GM12878 (cell line): ENCODE data around the gene NOP16. TPM values are rescaled to one million over a fixed set of nuclear protein-coding genes. Genes with fewer than 3 reads are reported as not detected.

Experiments
- ATAC-seq: fragments of 200-7000 bp; cut with Tn5 transposase; 3 replicates; pipeline ENCODE4 v1.9.1; 2020; ENCODE audit warnings: mild to moderate bottlenecking, moderate library complexity
- BruUV-seq: library from RNA; stranded (reverse); fragments of 400-500 nt; replicated peaks from 2 replicates; lab custom pipeline; 2021; lab: Mats Ljungman, UMichigan
- CTCF ChIA-PET: fragments of 300-600 bp; sonication (Branson Sonifier 250); formaldehyde crosslinking; extraction: SDS; loops from one replicate; lab custom pipeline; 2021; ENCODE audit warnings: inconsistent platforms; lab: Yijun Ruan, JAX
- POLR2A ChIA-PET: fragments of 350-600 bp; formaldehyde crosslinking; extraction: SDS; loops from one replicate; lab custom pipeline; 2021; ENCODE audit warnings: inconsistent platforms; lab: Charles Lee
- RAD21 ChIA-PET: fragments of 300-600 bp; sonication (Branson Sonifier 250); formaldehyde crosslinking; loops from one replicate; lab custom pipeline; 2023; ENCODE audit warnings: antibody characterized with exemption; ENCODE audit not compliant: unreplicated experiment; lab: Charles Lee
- SMC1A ChIA-PET: fragments of 300-600 bp; sonication (Branson Sonifier 250); formaldehyde crosslinking; loops from one replicate; lab custom pipeline; 2023; ENCODE audit not compliant: unreplicated experiment, uncharacterized antibody; lab: Charles Lee
- DNase-seq: peaks from one replicate; pipeline ENCODE4 v3.0.0-alpha.2; 2011; ENCODE audit warnings: low read depth, low spot score
- FAIRE-seq: peaks from 3 replicates; lab custom pipeline; 2011; peaks lifted over from hg19 to GRCh38; lab: Jason Lieb, UNC
- H2AFZ ChIP-seq: 2 replicates; pipeline ENCODE4 v1.6.0; 2011; ENCODE audit warnings: low read depth, low read length, control low read depth; ENCODE audit not compliant: control insufficient read depth
- H3K27ac ChIP-seq: 2 replicates; pipeline ENCODE4 v1.5.1; 2011; ENCODE audit warnings: control low read depth; ENCODE audit not compliant: control insufficient read depth, insufficient read depth
- H3K27me3 ChIP-seq, 2 experiments: replicated peaks in 1 of 2; 2 replicates each; pipeline versions ENCODE4 v1.6.0 to v1.6.1; 2011; ENCODE audit warnings: low read length in 1 of 2; ENCODE audit not compliant: control insufficient read depth in 2 of 2, insufficient read depth in 2 of 2
- H3K36me3 ChIP-seq, 2 experiments: 2 replicates each; pipeline ENCODE4 v1.5.1; 2011; ENCODE audit warnings: low read length in 1 of 2; ENCODE audit not compliant: control insufficient read depth in 2 of 2, insufficient read depth in 2 of 2
- H3K4me1 ChIP-seq: 2 replicates; pipeline ENCODE4 v1.6.1; 2011; ENCODE audit warnings: mild to moderate bottlenecking, low read length, moderate library complexity, mixed read lengths; ENCODE audit not compliant: control insufficient read depth, insufficient read depth
- H3K4me2 ChIP-seq: 2 replicates; pipeline ENCODE4 v1.6.0; 2011; ENCODE audit warnings: control low read depth; ENCODE audit not compliant: control insufficient read depth, insufficient read depth
- H3K4me3 ChIP-seq: fragments of 200-600 bp; sonication (generic); 2 replicates; pipeline ENCODE4 v1.5.1; 2016
- H3K79me2 ChIP-seq: 2 replicates; pipeline ENCODE4 v1.6.0; 2011; ENCODE audit warnings: low read length; ENCODE audit not compliant: control insufficient read depth, insufficient read depth
- H3K9ac ChIP-seq: 2 replicates; pipeline ENCODE4 v1.8.0; 2011; ENCODE audit warnings: low read length, control low read depth, mixed read lengths; ENCODE audit not compliant: control insufficient read depth, insufficient read depth
- H3K9me3 ChIP-seq: replicated peaks from 3 replicates; pipeline ENCODE4 v1.5.1; 2011; ENCODE audit warnings: mild to moderate bottlenecking, low read length; ENCODE audit not compliant: control insufficient read depth, insufficient read depth
- H4K20me1 ChIP-seq: 2 replicates; pipeline ENCODE4 v1.6.0; 2011; ENCODE audit not compliant: control insufficient read depth, insufficient read depth
- SMAD5 ChIP-seq: IDR thresholded peaks from 2 replicates; pipeline ENCODE4 v1.6.1; 2016; ENCODE audit warnings: antibody characterized with exemption, low read depth
- SP1 ChIP-seq: IDR thresholded peaks from one replicate; pipeline ENCODE4 v1.6.1; 2011; ENCODE audit warnings: low read depth, low read length
- SUPT20H ChIP-seq: IDR thresholded peaks from 2 replicates; pipeline ENCODE4 v1.6.1; 2011; ENCODE audit warnings: low read depth, mild to moderate bottlenecking, low read length, moderate library complexity, borderline replicate concordance; ENCODE audit not compliant: control insufficient read depth
- ZNF24 ChIP-seq: fragments of 450-650 bp; IDR thresholded peaks from 2 replicates; pipeline ENCODE4 v1.6.1; 2017; ENCODE audit warnings: antibody characterized with exemption, mild to moderate bottlenecking
- WGBS: methylation state at CpG from one replicate; pipeline ENCODE4 v1.1.6; 2016; ENCODE audit warnings: low lambda C conversion rate; ENCODE audit not compliant: insufficient replicate concordance, insufficient coverage; ENCODE audit errors: missing lambda C conversion rate; 5-methylcytosine and 5-hydroxymethylcytosine counted together
- in situ Hi-C: fragments of 300-500 bp; cut with MboI; formaldehyde crosslinking; loops from 9 replicates; pipeline ENCODE4 v1.14.3; 2018; ENCODE audit warnings: mixed read lengths
- intact Hi-C: fragments of 100-400 bp; cut with micrococcal nuclease; formaldehyde crosslinking; loops from one replicate; pipeline ENCODE4 v1.14.2; 2022; ENCODE audit not compliant: unreplicated experiment
- polyA plus RNA-seq, 11 experiments: library from polyadenylated mRNA; depleted of rRNA in 4 of 11; unstranded in 6 of 11; stranded (reverse) in 5 of 11; fragments of >200 nt; fragmentation: Nextera tagmentation in 4 of 11; fragmentation: Illumina TruSeq in 1 of 11; extraction: Ambion mirVana in 4 of 11; extraction: Trizol in 1 of 11; gene quantifications; 1 replicate in 1 of 11; 2 replicates in 10 of 11; pipeline versions ENCODE4 v1.2.1 to v1.2.3, GENCODE V29; 2011 to 2016; ENCODE audit warnings: inconsistent platforms in 2 of 11, missing spikeins in 2 of 11, low read depth in 1 of 11
- total RNA-seq, 4 experiments: library from RNA; depleted of rRNA in 3 of 4; stranded (reverse); fragments of >200 nt in 3 of 4; fragmentation: Illumina TruSeq in 1 of 4; extraction: Trizol in 1 of 4; gene quantifications; 2 replicates each; pipeline versions ENCODE4 v1.2.1 to v1.2.3, GENCODE V29; 2013 to 2021
- TF ChIP-seq, protein P1 (sequence below): fragments of 450-650 bp; IDR thresholded peaks from 2 replicates; pipeline ENCODE4 v1.6.1; 2017; ENCODE audit warnings: mild to moderate bottlenecking, moderate library complexity
- TF ChIP-seq, protein P2 (sequence below): fragments of 450-650 bp; IDR thresholded peaks from 2 replicates; pipeline ENCODE4 v1.6.1; 2017; ENCODE audit warnings: mild to moderate bottlenecking, low read depth, inconsistent platforms; ENCODE audit not compliant: poor library complexity, severe bottlenecking
- TF ChIP-seq, protein P3 (sequence below): IDR thresholded peaks from 2 replicates; pipeline ENCODE4 v1.6.1; 2012; ENCODE audit warnings: low read depth, low read length, improper control_type of control experiment

Gene NOP16
- total and polyA plus RNA-seq, 10 of the 15 experiments (the other 5 are each of a cell fraction or from before 2014, with no cell fraction given): 50.3 to 276 (median 116) TPM

DNA sequence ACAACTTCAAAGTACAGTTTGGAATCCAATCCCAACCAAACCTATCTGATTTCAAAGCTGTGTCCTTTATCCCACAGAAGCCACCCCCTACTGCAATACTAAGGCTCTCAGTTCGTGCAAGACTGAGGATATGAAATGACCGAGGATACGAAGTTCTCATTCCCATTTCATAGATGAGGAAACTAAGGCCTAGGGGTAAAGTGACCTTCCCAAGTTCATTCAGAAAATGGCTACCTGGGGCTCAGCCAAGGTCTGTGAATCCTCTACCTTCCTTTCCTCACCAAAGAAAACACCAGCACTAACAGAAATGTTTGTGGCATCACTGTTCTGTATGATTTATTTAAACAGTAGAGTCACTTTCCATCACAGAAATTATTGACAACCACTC, 32.2 kb downstream of the NOP16 start:
- Histone ChIP-seq H3K27me3 (no peaks in the 10 kb centered on the region), H4K20me1 (peaks cover 4% of the 10 kb centered on the region; the same call in 1 of the 2 replicates), H3K36me3 (peaks cover 10 to 11% of the 10 kb centered on the region in 2 experiments), H3K4me2 (no peak overlapping the region), H3K4me3 (no peak overlapping the region), H3K27ac (no peak overlapping the region), H3K79me2 (peaks cover 37% of the 10 kb centered on the region), H3K4me1 (peaks cover 4% of the 10 kb centered on the region), H2AFZ (no peak overlapping the region), H3K9ac (no peak overlapping the region), H3K9me3 (no peaks in the 10 kb centered on the region)
- ChIA-PET SMC1A (no interaction called here), CTCF (no interaction called here), POLR2A (interaction anchor here (0.6 kb wide), 1 partner anchor 73 kb away, joined by 7 read pairs; no protein-coding TSS in a partner anchor), RAD21 (no interaction called here)
- no peak for DNase-seq
- no peak for ATAC-seq
- FAIRE-seq: no peak
- in situ Hi-C loops: no loop called here
- BruUV-seq: no TSS peak
- intact Hi-C loops: no loop called here
- 98% methylated on average over 3 of the region's 3 CpGs for WGBS
- no peak for TF ChIP-seq ZNF24
- TF ChIP-seq, protein P1, sequence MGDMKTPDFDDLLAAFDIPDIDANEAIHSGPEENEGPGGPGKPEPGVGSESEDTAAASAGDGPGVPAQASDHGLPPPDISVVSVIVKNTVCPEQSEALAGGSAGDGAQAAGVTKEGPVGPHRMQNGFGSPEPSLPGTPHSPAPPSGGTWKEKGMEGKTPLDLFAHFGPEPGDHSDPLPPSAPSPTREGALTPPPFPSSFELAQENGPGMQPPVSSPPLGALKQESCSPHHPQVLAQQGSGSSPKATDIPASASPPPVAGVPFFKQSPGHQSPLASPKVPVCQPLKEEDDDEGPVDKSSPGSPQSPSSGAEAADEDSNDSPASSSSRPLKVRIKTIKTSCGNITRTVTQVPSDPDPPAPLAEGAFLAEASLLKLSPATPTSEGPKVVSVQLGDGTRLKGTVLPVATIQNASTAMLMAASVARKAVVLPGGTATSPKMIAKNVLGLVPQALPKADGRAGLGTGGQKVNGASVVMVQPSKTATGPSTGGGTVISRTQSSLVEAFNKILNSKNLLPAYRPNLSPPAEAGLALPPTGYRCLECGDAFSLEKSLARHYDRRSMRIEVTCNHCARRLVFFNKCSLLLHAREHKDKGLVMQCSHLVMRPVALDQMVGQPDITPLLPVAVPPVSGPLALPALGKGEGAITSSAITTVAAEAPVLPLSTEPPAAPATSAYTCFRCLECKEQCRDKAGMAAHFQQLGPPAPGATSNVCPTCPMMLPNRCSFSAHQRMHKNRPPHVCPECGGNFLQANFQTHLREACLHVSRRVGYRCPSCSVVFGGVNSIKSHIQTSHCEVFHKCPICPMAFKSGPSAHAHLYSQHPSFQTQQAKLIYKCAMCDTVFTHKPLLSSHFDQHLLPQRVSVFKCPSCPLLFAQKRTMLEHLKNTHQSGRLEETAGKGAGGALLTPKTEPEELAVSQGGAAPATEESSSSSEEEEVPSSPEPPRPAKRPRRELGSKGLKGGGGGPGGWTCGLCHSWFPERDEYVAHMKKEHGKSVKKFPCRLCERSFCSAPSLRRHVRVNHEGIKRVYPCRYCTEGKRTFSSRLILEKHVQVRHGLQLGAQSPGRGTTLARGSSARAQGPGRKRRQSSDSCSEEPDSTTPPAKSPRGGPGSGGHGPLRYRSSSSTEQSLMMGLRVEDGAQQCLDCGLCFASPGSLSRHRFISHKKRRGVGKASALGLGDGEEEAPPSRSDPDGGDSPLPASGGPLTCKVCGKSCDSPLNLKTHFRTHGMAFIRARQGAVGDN: no peak
- TF ChIP-seq SUPT20H: no peak
- TF ChIP-seq SMAD5: no peak
- TF ChIP-seq, protein P2, sequence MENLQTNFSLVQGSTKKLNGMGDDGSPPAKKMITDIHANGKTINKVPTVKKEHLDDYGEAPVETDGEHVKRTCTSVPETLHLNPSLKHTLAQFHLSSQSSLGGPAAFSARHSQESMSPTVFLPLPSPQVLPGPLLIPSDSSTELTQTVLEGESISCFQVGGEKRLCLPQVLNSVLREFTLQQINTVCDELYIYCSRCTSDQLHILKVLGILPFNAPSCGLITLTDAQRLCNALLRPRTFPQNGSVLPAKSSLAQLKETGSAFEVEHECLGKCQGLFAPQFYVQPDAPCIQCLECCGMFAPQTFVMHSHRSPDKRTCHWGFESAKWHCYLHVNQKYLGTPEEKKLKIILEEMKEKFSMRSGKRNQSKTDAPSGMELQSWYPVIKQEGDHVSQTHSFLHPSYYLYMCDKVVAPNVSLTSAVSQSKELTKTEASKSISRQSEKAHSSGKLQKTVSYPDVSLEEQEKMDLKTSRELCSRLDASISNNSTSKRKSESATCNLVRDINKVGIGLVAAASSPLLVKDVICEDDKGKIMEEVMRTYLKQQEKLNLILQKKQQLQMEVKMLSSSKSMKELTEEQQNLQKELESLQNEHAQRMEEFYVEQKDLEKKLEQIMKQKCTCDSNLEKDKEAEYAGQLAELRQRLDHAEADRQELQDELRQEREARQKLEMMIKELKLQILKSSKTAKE: no peak
- TF ChIP-seq, protein P3, sequence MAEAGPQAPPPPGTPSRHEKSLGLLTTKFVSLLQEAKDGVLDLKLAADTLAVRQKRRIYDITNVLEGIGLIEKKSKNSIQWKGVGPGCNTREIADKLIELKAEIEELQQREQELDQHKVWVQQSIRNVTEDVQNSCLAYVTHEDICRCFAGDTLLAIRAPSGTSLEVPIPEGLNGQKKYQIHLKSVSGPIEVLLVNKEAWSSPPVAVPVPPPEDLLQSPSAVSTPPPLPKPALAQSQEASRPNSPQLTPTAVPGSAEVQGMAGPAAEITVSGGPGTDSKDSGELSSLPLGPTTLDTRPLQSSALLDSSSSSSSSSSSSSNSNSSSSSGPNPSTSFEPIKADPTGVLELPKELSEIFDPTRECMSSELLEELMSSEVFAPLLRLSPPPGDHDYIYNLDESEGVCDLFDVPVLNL: no peak
- no peak for TF ChIP-seq SP1
